Heart left ventricle (tissue), 13 donors: ENCODE measurements around the gene CDC25B.

Experiments
- POLR2A ChIP-seq, 2 donors: fragments of 450-650 bp; IDR thresholded peaks; one replicate each; pipeline ENCODE4 v1.6.1; 2017; ENCODE audit warnings: antibody characterized with exemption in 2 of 2, mild to moderate bottlenecking in 2 of 2, moderate library complexity in 2 of 2
- TF ChIP-seq, protein P1 (sequence below), 12 donors: fragments of 200-600 bp; sonication (generic) in 4 of 12; IDR thresholded peaks; one replicate each; pipeline versions ENCODE4 v1.5.0 to v1.8.0; 2018 to 2022; ENCODE audit warnings: antibody characterized with exemption in 12 of 12, mild to moderate bottlenecking in 5 of 12
- donor health status: ischemic (EF 13 %, LVEDD 7.1; RV severe dilation, severe dysfunction).
- donor health status: DM: no; HTN: yes; CAD: no.
- donor health status: DM: no; HTN: no; CAD: no.
- donor health status: ischemic (EF 25% LVEDD 6.9; RV normal size, moderate dysfunction).
- donor health status: ischemic (EF 25% LVEDD 5.7; RV mildly dilated, moderate dysfunction).
- donor health status: ischemic (EF 35%, LVEDD 5.7; RV mildly dilated, moderate dysfunction).
- donor health status: nonischemic (EF 11% LVEDD 7.7; RV severe dilation, severe dysfunction).
- donor health status: DM: yes; HTN: yes; CAD: no.
- donor health status: PGD.
- donor health status: ischemic (EF 29% LVEDD 5.4; RV normal size, mild dysfunction).
- donor health status: nonischemic (EF 23%, LVEDD 6.1; RV moderate dilation, normal function).

DNA sequence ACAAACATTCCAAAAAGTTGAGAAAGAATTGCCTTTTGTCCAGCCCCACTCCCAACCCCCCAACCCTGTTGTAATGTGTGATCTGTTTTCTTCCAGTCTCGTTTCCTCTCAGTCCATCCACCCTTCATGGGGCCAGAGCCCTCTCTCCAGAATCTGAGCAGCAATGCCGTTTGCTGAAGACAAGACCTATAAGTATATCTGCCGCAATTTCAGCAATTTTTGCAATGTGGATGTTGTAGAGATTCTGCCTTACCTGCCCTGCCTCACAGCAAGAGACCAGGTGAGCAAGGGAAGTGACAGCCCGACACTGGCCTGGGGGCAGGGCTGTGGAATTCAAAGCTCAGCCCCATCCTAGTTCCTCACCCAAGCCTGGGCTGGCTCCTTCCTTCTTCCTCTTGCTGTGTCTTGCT is 58.4 kb downstream of the CDC25B start:
- TF ChIP-seq, protein P1, sequence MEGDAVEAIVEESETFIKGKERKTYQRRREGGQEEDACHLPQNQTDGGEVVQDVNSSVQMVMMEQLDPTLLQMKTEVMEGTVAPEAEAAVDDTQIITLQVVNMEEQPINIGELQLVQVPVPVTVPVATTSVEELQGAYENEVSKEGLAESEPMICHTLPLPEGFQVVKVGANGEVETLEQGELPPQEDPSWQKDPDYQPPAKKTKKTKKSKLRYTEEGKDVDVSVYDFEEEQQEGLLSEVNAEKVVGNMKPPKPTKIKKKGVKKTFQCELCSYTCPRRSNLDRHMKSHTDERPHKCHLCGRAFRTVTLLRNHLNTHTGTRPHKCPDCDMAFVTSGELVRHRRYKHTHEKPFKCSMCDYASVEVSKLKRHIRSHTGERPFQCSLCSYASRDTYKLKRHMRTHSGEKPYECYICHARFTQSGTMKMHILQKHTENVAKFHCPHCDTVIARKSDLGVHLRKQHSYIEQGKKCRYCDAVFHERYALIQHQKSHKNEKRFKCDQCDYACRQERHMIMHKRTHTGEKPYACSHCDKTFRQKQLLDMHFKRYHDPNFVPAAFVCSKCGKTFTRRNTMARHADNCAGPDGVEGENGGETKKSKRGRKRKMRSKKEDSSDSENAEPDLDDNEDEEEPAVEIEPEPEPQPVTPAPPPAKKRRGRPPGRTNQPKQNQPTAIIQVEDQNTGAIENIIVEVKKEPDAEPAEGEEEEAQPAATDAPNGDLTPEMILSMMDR (IDR thresholded peaks at IDR 0.05), result no peak
- no peak for TF ChIP-seq POLR2A (IDR thresholded peaks at IDR 0.05)
